Measurements from ENCODE around the gene CNNM2. TPM values are rescaled to one million over a fixed set of nuclear protein-coding genes. Genes with fewer than 3 reads are reported as not detected.

CNNM2 gene
- total RNA-seq, 2 donors from 2014 or later: 14.7 to 17.9 TPM

GRCh38 chr10:102951316-102951715, 33.2 kb downstream of the CNNM2 start:
- no peak overlapping the region for H3K9ac ChIP-seq (ENCODE audit: extremely low read depth, low read length, poor library complexity, severe bottlenecking)
- 88 to 89% methylated on average over 2 to 3 of the region's 3 CpGs for WGBS, 2 experiments (ENCODE audit: insufficient coverage in 1 of 2, insufficient read length in 1 of 2)
- Mint-ChIP-seq H3K27ac (no peak overlapping the region), H3K9me3 (no peaks in the 10 kb centered on the region), H3K4me3 (no peak overlapping the region), H3K36me3 (ENCODE audit: low read depth) (peaks cover 10% of the 10 kb centered on the region), H3K4me1 (peaks cover 3% of the 10 kb centered on the region), H3K27me3 (ENCODE audit: insufficient read depth) (no peaks in the 10 kb centered on the region)
- no peaks in the 10 kb centered on the region for H3K36me3 ChIP-seq (ENCODE audit: control insufficient read depth, insufficient read depth, low read length)
- no peak overlapping the region for H3K4me3 ChIP-seq (ENCODE audit: low read length)
- no peaks in the 10 kb centered on the region for H3K27me3 ChIP-seq (ENCODE audit: control insufficient read depth, insufficient read depth, low read length, poor library complexity, severe bottlenecking)
- no peaks in the 10 kb centered on the region for H3K4me1 ChIP-seq (ENCODE audit: control insufficient read depth, insufficient read depth, low read length)
- no peak for TF ChIP-seq CTCF (conservative IDR thresholded peaks at IDR 0.05)
- H3K9me3 ChIP-seq (ENCODE audit: control insufficient read depth, low read length): no peaks in the 10 kb centered on the region
- no peak overlapping the region for H3K27ac ChIP-seq (ENCODE audit: low read depth, low read length)
- no peak for DNase-seq

- H3K4me1 ChIP-seq (ENCODE audit: control insufficient read depth, insufficient read depth, low read length): no peaks in the 10 kb centered on the region
- H3K9ac ChIP-seq (ENCODE audit: extremely low read depth, low read length, poor library complexity, severe bottlenecking): no peak overlapping the region
- no peaks in the 10 kb centered on the region for H3K9me3 ChIP-seq (ENCODE audit: control insufficient read depth, low read length)
- 96 to 100% methylated on average over 1 of the region's 1 CpG for WGBS, 2 experiments (ENCODE audit: insufficient coverage in 1 of 2, insufficient read length in 1 of 2)
- H3K36me3 ChIP-seq (ENCODE audit: control insufficient read depth, insufficient read depth, low read length): no peaks in the 10 kb centered on the region
- no peak overlapping the region for H3K4me3 Mint-ChIP-seq
- peaks cover 17% of the 10 kb centered on the region for H3K4me1 Mint-ChIP-seq
- no peaks in the 10 kb centered on the region for H3K9me3 Mint-ChIP-seq
- H3K36me3 Mint-ChIP-seq (ENCODE audit: low read depth): peaks cover 10% of the 10 kb centered on the region
- TF ChIP-seq CTCF (conservative IDR thresholded peaks at IDR 0.05): no peak
- H3K27ac ChIP-seq (ENCODE audit: low read depth, low read length): no peak overlapping the region
- no peaks in the 10 kb centered on the region for H3K27me3 ChIP-seq (ENCODE audit: control insufficient read depth, insufficient read depth, low read length, poor library complexity, severe bottlenecking)
- H3K27ac Mint-ChIP-seq: no peak overlapping the region
- no peak for DNase-seq
- no peaks in the 10 kb centered on the region for H3K27me3 Mint-ChIP-seq (ENCODE audit: insufficient read depth)
- H3K4me3 ChIP-seq (ENCODE audit: low read length): peak overlapping the region; percentile 49
Observed at GRCh38 chr10:102959360-102959759, 41.3 kb downstream of the CNNM2 start.

DNA sequence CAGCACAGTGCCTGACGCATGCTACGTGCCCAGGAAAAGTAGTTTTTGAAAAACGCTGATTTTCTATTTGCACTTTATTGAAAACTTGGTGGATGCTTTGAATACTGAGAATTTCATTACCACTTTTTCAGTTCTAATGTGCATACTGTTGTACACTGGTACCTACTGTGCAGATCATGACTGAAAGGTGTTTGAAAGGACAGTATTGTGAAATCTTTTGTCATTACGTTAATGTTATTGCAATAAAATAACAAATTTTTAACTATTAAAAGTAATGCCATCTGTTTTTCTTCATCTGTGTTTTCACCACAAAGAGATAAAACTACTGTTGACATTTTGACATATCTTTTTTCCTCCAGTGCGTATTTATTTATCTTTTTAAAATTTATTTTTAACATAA, 42.1 kb downstream of the CNNM2 start:
- Histone ChIP-seq H3K36me3 (ENCODE audit: control insufficient read depth, insufficient read depth, low read length) (no peaks in the 10 kb centered on the region), H3K27ac (ENCODE audit: low read depth, low read length) (no peak overlapping the region), H3K27me3 (ENCODE audit: control insufficient read depth, insufficient read depth, low read length, poor library complexity, severe bottlenecking) (no peaks in the 10 kb centered on the region), H3K9ac (ENCODE audit: extremely low read depth, low read length, poor library complexity, severe bottlenecking) (no peak overlapping the region), H3K9me3 (ENCODE audit: control insufficient read depth, low read length) (no peaks in the 10 kb centered on the region), H3K4me1 (ENCODE audit: control insufficient read depth, insufficient read depth, low read length) (peaks cover 4% of the 10 kb centered on the region), H3K4me3 (ENCODE audit: low read length) (no peak overlapping the region)
- peaks cover 2% of the 10 kb centered on the region for H3K36me3 Mint-ChIP-seq (ENCODE audit: low read depth)
- DNase-seq: no peak
- peaks cover 23% of the 10 kb centered on the region for H3K4me1 Mint-ChIP-seq
- no peaks in the 10 kb centered on the region for H3K27me3 Mint-ChIP-seq (ENCODE audit: insufficient read depth)
- H3K27ac Mint-ChIP-seq: no peak overlapping the region
- 94 to 100% methylated on average over 2 to 3 of the region's 5 CpGs for WGBS, 2 experiments (ENCODE audit: insufficient coverage in 1 of 2, insufficient read length in 1 of 2)
- TF ChIP-seq CTCF (conservative IDR thresholded peaks at IDR 0.05): no peak
- no peaks in the 10 kb centered on the region for H3K9me3 Mint-ChIP-seq
- H3K4me3 Mint-ChIP-seq: no peak overlapping the region
